ENCODE data around the gene GRID1.

Gene GRID1

DNA sequence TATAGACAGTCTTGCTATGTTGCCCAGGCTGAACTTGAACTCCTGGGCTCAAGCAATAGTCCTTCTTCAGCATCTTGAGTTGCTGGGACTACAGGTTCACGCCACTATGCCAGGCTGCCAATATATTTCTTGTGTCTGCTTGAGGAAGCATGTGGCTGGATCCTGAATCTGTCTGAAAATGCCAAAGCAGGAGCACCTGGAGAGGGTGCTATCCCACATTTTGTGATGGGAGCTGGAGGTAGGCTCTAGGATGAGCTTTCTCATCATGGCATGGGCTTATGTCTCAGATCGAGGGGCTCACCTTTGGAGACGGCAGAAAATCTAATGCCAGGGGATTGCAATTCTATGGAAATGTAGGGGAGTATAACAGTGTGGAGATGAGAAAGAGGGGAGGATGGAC, 744.2 kb downstream of the GRID1 start:
- Histone ChIP-seq H3K36me3 (no peaks in the 10 kb centered on the region), H3K4me1 (ENCODE audit: control insufficient read depth in 1 of 2, insufficient read depth in 1 of 2, low read depth in 1 of 2, low read length in 1 of 2) (no peaks in the 10 kb centered on the region), H3K27ac (no peak overlapping the region), H3K27me3 (no peaks in the 10 kb centered on the region), H3K9me3 (no peaks in the 10 kb centered on the region), H3K4me3 (ENCODE audit: low read depth in 1 of 2, low read length in 1 of 2) (no peak overlapping the region)
- TF ChIP-seq, protein P1, sequence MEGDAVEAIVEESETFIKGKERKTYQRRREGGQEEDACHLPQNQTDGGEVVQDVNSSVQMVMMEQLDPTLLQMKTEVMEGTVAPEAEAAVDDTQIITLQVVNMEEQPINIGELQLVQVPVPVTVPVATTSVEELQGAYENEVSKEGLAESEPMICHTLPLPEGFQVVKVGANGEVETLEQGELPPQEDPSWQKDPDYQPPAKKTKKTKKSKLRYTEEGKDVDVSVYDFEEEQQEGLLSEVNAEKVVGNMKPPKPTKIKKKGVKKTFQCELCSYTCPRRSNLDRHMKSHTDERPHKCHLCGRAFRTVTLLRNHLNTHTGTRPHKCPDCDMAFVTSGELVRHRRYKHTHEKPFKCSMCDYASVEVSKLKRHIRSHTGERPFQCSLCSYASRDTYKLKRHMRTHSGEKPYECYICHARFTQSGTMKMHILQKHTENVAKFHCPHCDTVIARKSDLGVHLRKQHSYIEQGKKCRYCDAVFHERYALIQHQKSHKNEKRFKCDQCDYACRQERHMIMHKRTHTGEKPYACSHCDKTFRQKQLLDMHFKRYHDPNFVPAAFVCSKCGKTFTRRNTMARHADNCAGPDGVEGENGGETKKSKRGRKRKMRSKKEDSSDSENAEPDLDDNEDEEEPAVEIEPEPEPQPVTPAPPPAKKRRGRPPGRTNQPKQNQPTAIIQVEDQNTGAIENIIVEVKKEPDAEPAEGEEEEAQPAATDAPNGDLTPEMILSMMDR (IDR thresholded peaks at IDR 0.05) = no peak

GRCh38 chr10:85621562-85621961, 745.0 kb downstream of the GRID1 start:
- H3K27ac ChIP-seq = no peak overlapping the region
- H3K4me1 ChIP-seq (ENCODE audit: control insufficient read depth in 1 of 2, insufficient read depth in 1 of 2, low read depth in 1 of 2, low read length in 1 of 2) = no peaks in the 10 kb centered on the region
- no peaks in the 10 kb centered on the region for H3K36me3 ChIP-seq
- TF ChIP-seq, protein P1 (IDR thresholded peaks at IDR 0.05) = no peak
- H3K9me3 ChIP-seq = no peaks in the 10 kb centered on the region
- no peaks in the 10 kb centered on the region for H3K27me3 ChIP-seq
- H3K4me3 ChIP-seq (ENCODE audit: low read depth in 1 of 2, low read length in 1 of 2) = no peak overlapping the region

DNA sequence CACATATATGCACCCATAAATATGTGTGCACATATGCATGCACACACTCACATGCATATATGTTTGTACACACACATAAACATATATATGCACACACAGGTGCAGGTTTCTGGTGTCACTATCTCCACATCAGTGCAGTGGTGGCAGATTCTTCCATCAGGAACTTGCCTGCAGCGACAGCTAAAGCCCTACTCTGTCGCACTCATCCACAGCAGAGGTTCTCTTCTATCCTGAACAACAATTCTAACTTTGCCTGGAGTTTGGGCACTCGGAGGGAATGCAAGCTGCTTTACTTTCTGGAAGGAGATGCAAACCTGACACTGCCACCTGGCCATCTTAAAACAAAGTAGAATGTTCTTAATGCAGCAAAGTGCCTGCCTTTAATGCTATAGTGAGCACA, 745.8 kb downstream of the GRID1 start:
- Histone ChIP-seq H3K27ac (no peak overlapping the region), H3K9me3 (no peaks in the 10 kb centered on the region), H3K27me3 (no peaks in the 10 kb centered on the region), H3K36me3 (no peaks in the 10 kb centered on the region), H3K4me3 (ENCODE audit: low read depth in 1 of 2, low read length in 1 of 2) (no peak overlapping the region), H3K4me1 (ENCODE audit: control insufficient read depth in 1 of 2, insufficient read depth in 1 of 2, low read depth in 1 of 2, low read length in 1 of 2) (no peaks in the 10 kb centered on the region)
- TF ChIP-seq, protein P1 (IDR thresholded peaks at IDR 0.05) = no peak

DNA sequence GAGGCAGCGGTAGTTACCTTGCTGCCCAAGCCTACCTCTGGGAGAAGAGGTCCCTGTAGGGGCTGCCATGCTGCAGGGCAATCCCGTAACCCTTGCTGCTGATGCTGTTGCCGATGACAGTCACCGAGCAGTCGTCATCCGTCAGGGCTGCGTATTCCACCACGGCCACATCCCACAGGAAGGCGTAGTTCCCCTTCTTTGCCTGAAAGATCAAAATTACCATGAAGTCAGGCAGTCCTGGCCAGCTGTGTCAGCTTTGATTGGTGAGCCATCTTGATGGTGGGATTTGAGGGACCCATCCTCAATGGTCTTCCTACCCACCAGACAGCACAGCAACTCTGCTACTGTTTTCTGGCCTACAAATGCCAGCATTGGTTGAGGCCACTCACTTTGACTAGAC, 746.8 kb downstream of the GRID1 start:
- H3K36me3 ChIP-seq = no peaks in the 10 kb centered on the region
- H3K27me3 ChIP-seq = no peaks in the 10 kb centered on the region
- no peaks in the 10 kb centered on the region for H3K4me1 ChIP-seq (ENCODE audit: control insufficient read depth in 1 of 2, insufficient read depth in 1 of 2, low read depth in 1 of 2, low read length in 1 of 2)
- TF ChIP-seq, protein P1 (IDR thresholded peaks at IDR 0.05) = no peak
- H3K4me3 ChIP-seq (ENCODE audit: low read depth in 1 of 2, low read length in 1 of 2) = no peak overlapping the region
- no peaks in the 10 kb centered on the region for H3K9me3 ChIP-seq
- no peak overlapping the region for H3K27ac ChIP-seq

GRCh38 chr10:85618841-85619240, 747.8 kb downstream of the GRID1 start:
- no peaks in the 10 kb centered on the region for H3K9me3 ChIP-seq
- no peak overlapping the region for H3K27ac ChIP-seq
- no peaks in the 10 kb centered on the region for H3K27me3 ChIP-seq
- TF ChIP-seq, protein P1 (IDR thresholded peaks at IDR 0.05) = no peak
- no peaks in the 10 kb centered on the region for H3K36me3 ChIP-seq
- H3K4me1 ChIP-seq (ENCODE audit: control insufficient read depth in 1 of 2, insufficient read depth in 1 of 2, low read depth in 1 of 2, low read length in 1 of 2) = no peaks in the 10 kb centered on the region
- no peak overlapping the region for H3K4me3 ChIP-seq (ENCODE audit: low read depth in 1 of 2, low read length in 1 of 2)
